ENCODE results near the gene ERP44.

Gene ERP44

DNA sequence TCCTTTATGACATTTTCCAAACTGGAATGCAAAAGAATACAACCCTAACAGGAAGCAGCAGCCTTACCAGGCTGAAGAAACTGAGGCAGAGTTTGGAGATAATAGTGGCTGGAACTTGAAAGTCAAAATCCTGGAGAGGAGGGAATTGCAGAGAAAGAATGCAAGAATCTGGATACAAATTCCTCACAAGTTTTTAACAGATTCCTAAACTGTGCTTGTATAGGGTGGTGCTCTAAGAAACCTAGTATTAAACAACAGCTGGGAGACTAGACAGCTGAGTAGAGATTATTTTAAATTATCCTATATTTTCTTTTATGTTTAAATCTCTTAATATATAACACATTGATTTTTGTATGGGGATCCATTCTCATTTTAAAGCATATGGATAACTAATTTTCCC lies 31.0 kb upstream of the ERP44 start:
- in situ Hi-C loops (cut with HindIII; ENCODE audit: low sequenced_read_pairs), result no loop called here
- TF ChIP-seq, protein P1, sequence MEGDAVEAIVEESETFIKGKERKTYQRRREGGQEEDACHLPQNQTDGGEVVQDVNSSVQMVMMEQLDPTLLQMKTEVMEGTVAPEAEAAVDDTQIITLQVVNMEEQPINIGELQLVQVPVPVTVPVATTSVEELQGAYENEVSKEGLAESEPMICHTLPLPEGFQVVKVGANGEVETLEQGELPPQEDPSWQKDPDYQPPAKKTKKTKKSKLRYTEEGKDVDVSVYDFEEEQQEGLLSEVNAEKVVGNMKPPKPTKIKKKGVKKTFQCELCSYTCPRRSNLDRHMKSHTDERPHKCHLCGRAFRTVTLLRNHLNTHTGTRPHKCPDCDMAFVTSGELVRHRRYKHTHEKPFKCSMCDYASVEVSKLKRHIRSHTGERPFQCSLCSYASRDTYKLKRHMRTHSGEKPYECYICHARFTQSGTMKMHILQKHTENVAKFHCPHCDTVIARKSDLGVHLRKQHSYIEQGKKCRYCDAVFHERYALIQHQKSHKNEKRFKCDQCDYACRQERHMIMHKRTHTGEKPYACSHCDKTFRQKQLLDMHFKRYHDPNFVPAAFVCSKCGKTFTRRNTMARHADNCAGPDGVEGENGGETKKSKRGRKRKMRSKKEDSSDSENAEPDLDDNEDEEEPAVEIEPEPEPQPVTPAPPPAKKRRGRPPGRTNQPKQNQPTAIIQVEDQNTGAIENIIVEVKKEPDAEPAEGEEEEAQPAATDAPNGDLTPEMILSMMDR (IDR thresholded peaks at IDR 0.05; ENCODE audit: low read depth, low read length, missing control alignments), result no peak
- no peak overlapping the region for H3K4me3 ChIP-seq (ENCODE audit: low read depth, low read length)
- no peak for DNase-seq (ENCODE audit: low read depth)

DNA sequence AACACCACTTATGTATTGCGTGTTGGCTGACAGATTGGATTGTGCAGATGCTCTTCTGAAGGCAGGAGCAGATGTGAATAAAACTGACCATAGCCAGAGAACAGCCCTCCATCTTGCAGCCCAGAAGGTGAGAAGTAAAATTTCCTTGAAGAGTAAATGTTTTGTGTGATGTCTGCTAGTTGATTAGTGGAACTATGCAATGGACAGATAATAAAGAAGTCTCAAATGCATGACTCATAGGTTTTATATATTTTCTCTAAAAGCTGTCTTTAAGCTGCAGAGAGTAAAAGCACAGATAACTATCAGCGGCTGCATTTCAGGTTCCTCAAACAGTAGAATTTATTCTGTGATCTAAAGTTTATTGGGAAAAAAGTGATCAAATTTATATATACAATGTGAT lies 27.6 kb upstream of the ERP44 start:
- in situ Hi-C loops (cut with HindIII; ENCODE audit: low sequenced_read_pairs), result no loop called here
- DNase-seq (ENCODE audit: low read depth), result no peak
- TF ChIP-seq, protein P1 (IDR thresholded peaks at IDR 0.05; ENCODE audit: low read depth, low read length, missing control alignments), result no peak
- H3K4me3 ChIP-seq (ENCODE audit: low read depth, low read length), result no peak overlapping the region

DNA sequence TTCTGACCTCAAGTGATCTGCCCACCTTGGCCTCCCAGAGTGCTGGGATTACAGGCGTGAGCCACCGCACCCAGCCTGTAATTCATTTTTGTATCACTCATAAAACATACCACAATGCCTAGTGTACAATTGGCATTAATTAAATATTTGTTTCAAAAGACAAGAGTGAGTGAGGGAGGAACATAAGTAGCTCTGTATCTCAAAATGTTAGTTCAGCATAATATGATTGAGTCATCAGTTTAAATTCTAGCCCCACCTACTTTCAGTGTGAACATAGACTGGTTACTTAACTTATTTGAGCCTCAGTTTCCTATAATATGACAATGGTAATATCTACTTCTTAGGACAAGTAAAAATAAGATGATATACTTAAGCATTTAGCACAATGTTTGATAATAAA lies 27.1 kb upstream of the ERP44 start:
- DNase-seq (ENCODE audit: low read depth), result no peak
- in situ Hi-C loops (cut with HindIII; ENCODE audit: low sequenced_read_pairs), result no loop called here
- H3K4me3 ChIP-seq (ENCODE audit: low read depth, low read length), result no peak overlapping the region
- TF ChIP-seq, protein P1 (IDR thresholded peaks at IDR 0.05; ENCODE audit: low read depth, low read length, missing control alignments), result no peak

DNA sequence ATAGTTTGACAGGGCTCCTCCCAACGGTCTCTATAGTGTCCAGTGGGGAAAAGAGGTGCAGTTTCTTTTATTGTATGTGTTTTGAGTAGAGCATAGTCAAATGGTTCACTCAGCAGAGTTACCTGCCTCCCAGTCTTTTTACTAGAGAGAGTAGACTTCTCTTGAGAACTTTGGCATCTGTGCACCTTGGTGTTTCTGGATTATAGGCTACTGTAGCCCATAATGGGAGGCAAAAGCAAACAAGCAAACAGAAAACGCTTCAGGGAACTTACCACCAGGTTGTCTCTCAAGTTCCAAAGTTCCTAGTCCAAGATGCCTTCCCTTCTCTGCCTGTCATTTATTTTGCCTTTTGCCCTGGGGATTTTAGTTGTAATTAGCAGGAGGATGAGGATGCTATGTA lies 26.4 kb upstream of the ERP44 start:
- no peak overlapping the region for H3K4me3 ChIP-seq (ENCODE audit: low read depth, low read length)
- in situ Hi-C loops (cut with HindIII; ENCODE audit: low sequenced_read_pairs), result no loop called here
- TF ChIP-seq, protein P1 (IDR thresholded peaks at IDR 0.05; ENCODE audit: low read depth, low read length, missing control alignments), result no peak
- DNase-seq (ENCODE audit: low read depth), result no peak

DNA sequence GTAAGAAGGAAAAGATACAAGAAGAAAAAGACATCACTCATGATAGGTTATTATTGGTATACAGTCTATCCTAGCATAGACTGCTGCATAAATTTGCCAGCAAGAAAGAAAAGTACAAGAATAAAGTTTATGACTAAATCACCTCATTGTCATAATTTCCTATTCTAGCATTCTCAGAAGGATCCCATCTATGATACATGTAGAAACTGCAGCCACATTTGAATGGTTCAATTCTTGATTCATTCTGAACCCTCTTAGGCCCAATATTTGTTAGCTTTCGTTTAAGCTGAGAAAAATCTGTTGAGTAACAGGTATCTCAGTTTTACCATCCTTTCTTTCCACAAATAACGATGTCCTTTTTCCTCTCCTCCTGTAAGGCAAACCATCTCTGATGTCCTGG lies 21.5 kb upstream of the ERP44 start:
- in situ Hi-C loops (cut with HindIII; ENCODE audit: low sequenced_read_pairs), result no loop called here
- DNase-seq (ENCODE audit: low read depth), result no peak
- H3K4me3 ChIP-seq (ENCODE audit: low read depth, low read length), result no peak overlapping the region
- TF ChIP-seq, protein P1 (IDR thresholded peaks at IDR 0.05; ENCODE audit: low read depth, low read length, missing control alignments), result no peak

DNA sequence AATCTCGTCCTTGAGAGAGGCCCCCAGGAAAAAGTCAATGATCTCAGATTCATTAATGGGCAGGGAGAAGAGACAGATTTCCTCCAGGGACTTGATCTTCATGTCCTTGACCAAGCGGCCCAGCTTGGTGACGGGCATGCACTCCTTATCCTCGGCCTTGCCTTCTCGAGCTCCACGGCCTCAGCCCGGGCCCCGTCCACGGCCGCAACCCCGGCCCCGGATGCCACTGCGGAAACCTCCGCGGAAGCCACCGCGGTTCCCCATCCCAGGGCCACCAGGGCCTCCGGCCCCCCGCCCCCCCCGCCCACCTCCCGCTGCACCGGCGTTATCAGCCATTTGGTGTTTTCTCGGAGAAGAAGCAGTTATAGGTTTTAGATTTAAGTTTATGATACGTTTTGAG lies 18.5 kb upstream of the ERP44 start:
- H3K4me3 ChIP-seq (ENCODE audit: low read depth, low read length), result no peak overlapping the region
- TF ChIP-seq, protein P1 (IDR thresholded peaks at IDR 0.05; ENCODE audit: low read depth, low read length, missing control alignments), result no peak
- in situ Hi-C loops (cut with HindIII; ENCODE audit: low sequenced_read_pairs), result no loop called here
- DNase-seq (ENCODE audit: low read depth), result no peak
